GM23248 (cell line): ENCODE results near the gene CRACDL.
"Not testable (repeated sequence)": the region's sequence is repeated elsewhere in the genome, so short reads cannot be mapped to it uniquely, and the experiment has no call there.

Experiments used
- EZH2 ChIP-seq: fragments of 200-600 bp; sonication (generic); IDR thresholded peaks from 2 replicates; pipeline ENCODE4 v1.6.1; 2018; ENCODE audit warnings: antibody characterized with exemption, mild to moderate bottlenecking; ENCODE audit not compliant: insufficient read depth, poor library complexity, severe bottlenecking
- EZH2phosphoT487 ChIP-seq: fragments of 200-600 bp; sonication (generic); IDR thresholded peaks from 2 replicates; pipeline ENCODE4 v1.6.1; 2018; ENCODE audit warnings: antibody characterized with exemption, moderate library complexity, mild to moderate bottlenecking, low read depth; ENCODE audit not compliant: insufficient read depth

DNA sequence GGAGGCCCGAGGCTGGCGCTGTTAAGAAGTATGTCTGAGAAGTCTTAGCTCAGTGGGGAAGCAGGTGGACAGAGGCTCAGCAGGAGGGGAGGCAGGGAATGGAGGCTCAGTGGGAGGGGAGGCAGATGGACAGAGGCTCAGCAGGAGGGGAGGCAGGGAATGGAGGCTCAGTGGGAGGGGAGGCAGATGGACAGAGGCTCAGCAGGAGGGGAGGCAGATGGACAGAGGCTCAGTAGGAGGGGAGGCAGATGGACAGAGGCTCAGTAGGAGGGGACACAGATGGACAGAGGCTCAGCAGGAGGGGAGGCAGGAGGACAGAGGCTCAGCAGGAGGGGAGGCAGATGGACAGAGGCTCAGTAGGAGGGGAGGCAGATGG is 36.3 kb downstream of the CRACDL start:
- TF ChIP-seq EZH2, EZH2phosphoT487: not testable (repeated sequence)
